ENCODE data around the gene VDR.

Gene VDR

GRCh38 chr12:47904713-47905709 is at the start of gene VDR:
Gene VDR, minus strand, starts transcription at chr12:47904994. Its CDS starts 25,881 bp downstream, at chr12:47879113.
- Mint-ChIP-seq H3K27me3 (peaks cover 18 to 38% of the 10 kb centered on the region in 2 donors), H3K4me1 (peaks cover 41 to 57% of the 10 kb centered on the region in 2 donors), H3K27ac (peak within 1 kb of the TSS; percentile 83), H3K9me3 (no peaks in the 10 kb centered on the region), H3K36me3 (peaks cover 15 to 18% of the 10 kb centered on the region in 2 donors), H3K4me3 (peak within 1 kb of the TSS; percentile 86 to 89)
- peak; percentile 76 to 83 for ATAC-seq (replicated peaks)
- DNase-seq: peak; percentile 60

- no peak overlapping the region for H3K4me3 Mint-ChIP-seq
- DNase-seq: no peak
- peaks cover 0 to 2% of the 10 kb centered on the region in 2 donors for H3K36me3 Mint-ChIP-seq
- H3K9me3 Mint-ChIP-seq: peaks cover 4 to 5% of the 10 kb centered on the region in 2 donors
- no peak overlapping the region for H3K27ac Mint-ChIP-seq
- H3K4me1 Mint-ChIP-seq: peaks cover 4 to 8% of the 10 kb centered on the region in 2 donors
- peaks cover 14 to 15% of the 10 kb centered on the region in 2 donors for H3K27me3 Mint-ChIP-seq
- ATAC-seq (replicated peaks): no peak
These were observed 49.3 kb upstream of the VDR start for GRCh38 chr12:47954058-47954457.

- Mint-ChIP-seq H3K27me3 (peaks cover 17 to 19% of the 10 kb centered on the region in 2 donors), H3K27ac (no peak overlapping the region), H3K4me3 (no peak overlapping the region), H3K9me3 (no peaks in the 10 kb centered on the region), H3K4me1 (peaks cover 8 to 15% of the 10 kb centered on the region in 2 donors), H3K36me3 (no peaks in the 10 kb centered on the region)
- ATAC-seq (replicated peaks) (no peak), DNase-seq (no peak)
These were observed 46.2 kb upstream of the VDR start for GRCh38 chr12:47950856-47951468.

- peaks cover 11 to 19% of the 10 kb centered on the region in 2 donors for H3K27me3 Mint-ChIP-seq
- ATAC-seq (replicated peaks) (peak; percentile 79 to 80), DNase-seq (no peak)
- no peak overlapping the region for H3K4me3 Mint-ChIP-seq
- no peak overlapping the region for H3K27ac Mint-ChIP-seq
- H3K9me3 Mint-ChIP-seq: no peaks in the 10 kb centered on the region
- no peaks in the 10 kb centered on the region for H3K36me3 Mint-ChIP-seq
- peaks cover 8 to 15% of the 10 kb centered on the region in 2 donors for H3K4me1 Mint-ChIP-seq
These were observed 44.9 kb upstream of the VDR start for GRCh38 chr12:47949441-47950341.

- Mint-ChIP-seq H3K4me1 (peaks cover 12 to 22% of the 10 kb centered on the region in 2 donors), H3K36me3 (no peaks in the 10 kb centered on the region), H3K27ac (no peak overlapping the region), H3K4me3 (no peak overlapping the region), H3K27me3 (peaks cover 29 to 33% of the 10 kb centered on the region in 2 donors), H3K9me3 (no peaks in the 10 kb centered on the region)
- DNase-seq: no peak
- ATAC-seq (replicated peaks): no peak
These were observed 42.5 kb upstream of the VDR start for GRCh38 chr12:47947341-47947740.

GRCh38 chr12:47946413-47947323 is 41.9 kb upstream of the VDR start:
- ATAC-seq (replicated peaks) (no peak), DNase-seq (no peak)
- Mint-ChIP-seq H3K9me3 (no peaks in the 10 kb centered on the region), H3K27ac (no peak overlapping the region), H3K27me3 (peaks cover 35 to 37% of the 10 kb centered on the region in 2 donors), H3K4me3 (no peak overlapping the region), H3K36me3 (no peaks in the 10 kb centered on the region), H3K4me1 (peaks cover 12 to 27% of the 10 kb centered on the region in 2 donors)

- Mint-ChIP-seq H3K4me3 (no peak overlapping the region), H3K36me3 (no peaks in the 10 kb centered on the region), H3K4me1 (peaks cover 21 to 31% of the 10 kb centered on the region in 2 donors), H3K9me3 (no peaks in the 10 kb centered on the region), H3K27ac (no peak overlapping the region), H3K27me3 (peaks cover 44 to 47% of the 10 kb centered on the region in 2 donors)
- DNase-seq (no peak), ATAC-seq (replicated peaks) (no peak)
These were observed 40.5 kb upstream of the VDR start for GRCh38 chr12:47945341-47945728.

- peaks cover 46 to 48% of the 10 kb centered on the region in 2 donors for H3K27me3 Mint-ChIP-seq
- ATAC-seq (replicated peaks) (no peak), DNase-seq (no peak)
- peaks cover 21 to 30% of the 10 kb centered on the region in 2 donors for H3K4me1 Mint-ChIP-seq
- H3K9me3 Mint-ChIP-seq: no peaks in the 10 kb centered on the region
- H3K27ac Mint-ChIP-seq: no peak overlapping the region
- H3K4me3 Mint-ChIP-seq: no peak overlapping the region
- H3K36me3 Mint-ChIP-seq: no peaks in the 10 kb centered on the region
These were observed 40.0 kb upstream of the VDR start for GRCh38 chr12:47944685-47945340.

GRCh38 chr12:47943623-47944340 is 39.0 kb upstream of the VDR start:
- no peak for DNase-seq
- H3K36me3 Mint-ChIP-seq: no peaks in the 10 kb centered on the region

GRCh38 chr12:47942614-47943225 is 37.9 kb upstream of the VDR start:
- Mint-ChIP-seq H3K4me3 (no peak overlapping the region), H3K4me1 (peaks cover 17 to 23% of the 10 kb centered on the region in 2 donors), H3K27ac (no peak overlapping the region), H3K27me3 (peaks cover 44 to 50% of the 10 kb centered on the region in 2 donors), H3K36me3 (no peaks in the 10 kb centered on the region), H3K9me3 (no peaks in the 10 kb centered on the region)
- DNase-seq (no peak), ATAC-seq (replicated peaks) (no peak)

More at GRCh38 chr12:47943623-47944340, 39.0 kb upstream of the VDR start:
- Mint-ChIP-seq H3K9me3 (no peaks in the 10 kb centered on the region), H3K27ac (no peak overlapping the region), H3K27me3 (peaks cover 44 to 50% of the 10 kb centered on the region in 2 donors), H3K4me3 (no peak overlapping the region), H3K4me1 (peaks cover 17 to 23% of the 10 kb centered on the region in 2 donors)
- no peak for ATAC-seq (replicated peaks)

- DNase-seq (peak; percentile 12), ATAC-seq (replicated peaks) (peak; percentile 76 to 82)
- peaks cover 17 to 23% of the 10 kb centered on the region in 2 donors for H3K4me1 Mint-ChIP-seq
- no peak overlapping the region for H3K27ac Mint-ChIP-seq
- H3K36me3 Mint-ChIP-seq: no peaks in the 10 kb centered on the region
- no peaks in the 10 kb centered on the region for H3K9me3 Mint-ChIP-seq
- peaks cover 44 to 50% of the 10 kb centered on the region in 2 donors for H3K27me3 Mint-ChIP-seq
- H3K4me3 Mint-ChIP-seq: peak overlapping the region; percentile 9 to 44
These were observed 37.2 kb upstream of the VDR start for GRCh38 chr12:47941871-47942613.
